ENCODE measurements around the gene TMEM236.

The TMEM236 gene

DNA sequence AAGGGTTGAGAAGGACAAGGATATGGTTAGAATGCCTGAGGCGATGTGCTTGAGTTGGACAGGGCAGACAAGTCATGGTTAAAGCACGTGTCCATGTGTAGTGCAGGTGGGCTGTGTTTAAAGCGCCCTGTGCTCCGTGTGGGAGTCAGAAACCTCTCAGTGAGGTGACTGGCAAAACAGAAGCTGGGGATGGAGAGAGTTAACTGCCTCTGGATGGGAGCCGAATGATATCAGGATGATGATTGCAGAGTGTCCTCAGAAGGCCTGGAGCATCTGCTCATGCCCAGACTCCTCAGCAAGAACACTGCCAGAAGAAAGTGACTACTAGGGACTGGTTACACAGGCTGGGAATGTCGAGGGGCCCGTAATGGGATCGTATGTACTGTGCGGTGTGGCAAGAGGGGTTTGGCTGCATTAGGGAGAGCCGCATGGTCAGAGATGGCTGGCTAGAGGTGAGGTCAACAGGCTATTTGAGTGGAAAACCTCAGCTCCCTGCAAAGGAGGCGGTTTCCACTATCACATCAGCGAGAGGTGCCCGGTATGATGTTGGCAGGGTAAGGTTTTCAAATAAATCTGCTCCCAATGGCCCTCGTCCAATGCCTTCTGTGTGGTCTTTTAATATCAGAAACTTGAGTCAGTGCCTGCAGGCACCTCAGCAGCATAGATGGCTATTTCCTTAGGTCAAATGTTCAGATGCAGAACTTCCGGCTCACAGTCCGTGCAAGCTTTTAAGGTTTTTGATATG, 31.1 kb downstream of the TMEM236 start:
- Histone ChIP-seq H3K79me2 (ENCODE audit: control insufficient read depth, low read length) (no peaks in the 10 kb centered on the region), H3K9me2 (replicated peaks; ENCODE audit: control insufficient read depth, low read length) (no peaks in the 10 kb centered on the region), H3K36me3 (ENCODE audit: control insufficient read depth, low read length) (no peaks in the 10 kb centered on the region), H4K20me1 (ENCODE audit: control insufficient read depth, insufficient read depth, low read depth, low read length) (no peaks in the 10 kb centered on the region), H3K4me1 (ENCODE audit: control insufficient read depth, low read length) (peaks cover 9% of the 10 kb centered on the region), H3K9me3 (ENCODE audit: control insufficient read depth, insufficient read depth, low read length) (no peaks in the 10 kb centered on the region), H3F3A (ENCODE audit: control insufficient read depth, insufficient read depth) (no peaks in the 10 kb centered on the region), H3K27ac (ENCODE audit: low read depth, low read length) (no peak overlapping the region), H3K4me3 (ENCODE audit: low read length) (no peak overlapping the region), H3K4me2 (ENCODE audit: low read length) (no peak overlapping the region), H3K27me3 (ENCODE audit: control insufficient read depth, low read length) (no peaks in the 10 kb centered on the region)
- TF ChIP-seq, protein P1, sequence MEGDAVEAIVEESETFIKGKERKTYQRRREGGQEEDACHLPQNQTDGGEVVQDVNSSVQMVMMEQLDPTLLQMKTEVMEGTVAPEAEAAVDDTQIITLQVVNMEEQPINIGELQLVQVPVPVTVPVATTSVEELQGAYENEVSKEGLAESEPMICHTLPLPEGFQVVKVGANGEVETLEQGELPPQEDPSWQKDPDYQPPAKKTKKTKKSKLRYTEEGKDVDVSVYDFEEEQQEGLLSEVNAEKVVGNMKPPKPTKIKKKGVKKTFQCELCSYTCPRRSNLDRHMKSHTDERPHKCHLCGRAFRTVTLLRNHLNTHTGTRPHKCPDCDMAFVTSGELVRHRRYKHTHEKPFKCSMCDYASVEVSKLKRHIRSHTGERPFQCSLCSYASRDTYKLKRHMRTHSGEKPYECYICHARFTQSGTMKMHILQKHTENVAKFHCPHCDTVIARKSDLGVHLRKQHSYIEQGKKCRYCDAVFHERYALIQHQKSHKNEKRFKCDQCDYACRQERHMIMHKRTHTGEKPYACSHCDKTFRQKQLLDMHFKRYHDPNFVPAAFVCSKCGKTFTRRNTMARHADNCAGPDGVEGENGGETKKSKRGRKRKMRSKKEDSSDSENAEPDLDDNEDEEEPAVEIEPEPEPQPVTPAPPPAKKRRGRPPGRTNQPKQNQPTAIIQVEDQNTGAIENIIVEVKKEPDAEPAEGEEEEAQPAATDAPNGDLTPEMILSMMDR (IDR thresholded peaks at IDR 0.05; ENCODE audit: low read depth, low read length, poor library complexity, severe bottlenecking): no peak
- TF ChIP-seq EZH2phosphoT487 (IDR thresholded peaks at IDR 0.05; ENCODE audit: borderline replicate concordance, low read length): no peak

DNA sequence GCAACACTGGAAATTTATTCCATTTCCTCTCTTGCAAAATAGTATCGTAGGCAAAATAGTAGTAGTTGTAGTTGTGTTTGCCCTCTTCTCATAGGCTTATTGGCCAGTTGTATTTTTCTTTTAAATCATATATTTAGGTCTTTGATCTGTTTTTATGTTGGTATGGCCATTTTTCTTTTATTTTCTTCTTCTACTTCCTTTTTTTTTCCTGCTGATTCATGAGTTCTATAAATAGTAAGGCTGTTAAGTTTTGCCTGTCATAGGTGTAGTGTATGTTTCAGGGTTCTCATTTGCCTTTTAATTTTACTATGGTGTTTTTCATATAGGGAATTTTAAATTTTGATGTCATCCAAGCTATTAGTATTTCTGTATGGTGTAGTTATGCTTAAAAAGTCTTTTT, 31.8 kb downstream of the TMEM236 start:
- peaks cover 9% of the 10 kb centered on the region for H3K4me1 ChIP-seq (ENCODE audit: control insufficient read depth, low read length)
- no peaks in the 10 kb centered on the region for H3F3A ChIP-seq (ENCODE audit: control insufficient read depth, insufficient read depth)
- H3K27ac ChIP-seq (ENCODE audit: low read depth, low read length): no peak overlapping the region
- no peaks in the 10 kb centered on the region for H3K9me3 ChIP-seq (ENCODE audit: control insufficient read depth, insufficient read depth, low read length)
- H3K27me3 ChIP-seq (ENCODE audit: control insufficient read depth, low read length): no peaks in the 10 kb centered on the region
- H3K79me2 ChIP-seq (ENCODE audit: control insufficient read depth, low read length): no peaks in the 10 kb centered on the region
- H3K36me3 ChIP-seq (ENCODE audit: control insufficient read depth, low read length): no peaks in the 10 kb centered on the region
- TF ChIP-seq, protein P1 (IDR thresholded peaks at IDR 0.05; ENCODE audit: low read depth, low read length, poor library complexity, severe bottlenecking): no peak
- no peak for TF ChIP-seq EZH2phosphoT487 (IDR thresholded peaks at IDR 0.05; ENCODE audit: borderline replicate concordance, low read length)
- no peak overlapping the region for H3K4me3 ChIP-seq (ENCODE audit: low read length)
- H3K9me2 ChIP-seq (replicated peaks; ENCODE audit: control insufficient read depth, low read length): no peaks in the 10 kb centered on the region
- no peaks in the 10 kb centered on the region for H4K20me1 ChIP-seq (ENCODE audit: control insufficient read depth, insufficient read depth, low read depth, low read length)
- H3K4me2 ChIP-seq (ENCODE audit: low read length): no peak overlapping the region

DNA sequence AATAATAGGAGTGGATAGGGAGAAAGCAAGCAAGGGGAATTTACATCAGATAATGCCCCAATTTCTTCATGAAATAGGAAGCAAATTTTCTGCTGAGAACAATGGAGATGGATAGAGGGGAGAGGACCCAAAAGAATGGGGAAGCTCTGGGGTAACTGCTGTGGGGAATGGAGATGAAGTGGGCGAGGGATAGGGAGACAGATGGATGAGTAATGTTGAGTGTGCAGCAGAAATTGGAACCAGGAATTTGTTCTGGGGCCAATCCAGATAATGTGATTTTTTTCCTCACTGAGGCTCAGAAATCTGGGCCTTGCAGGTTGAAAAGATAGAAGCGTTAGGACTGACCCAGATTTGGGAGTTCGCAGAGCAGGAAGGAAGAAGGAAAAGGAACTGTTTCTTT, 32.7 kb downstream of the TMEM236 start:
- Histone ChIP-seq H3K79me2 (ENCODE audit: control insufficient read depth, low read length) (no peaks in the 10 kb centered on the region), H3K27me3 (ENCODE audit: control insufficient read depth, low read length) (no peaks in the 10 kb centered on the region), H3K4me3 (ENCODE audit: low read length) (no peak overlapping the region), H3K4me1 (ENCODE audit: control insufficient read depth, low read length) (peaks cover 9% of the 10 kb centered on the region), H3K4me2 (ENCODE audit: low read length) (no peak overlapping the region), H3K36me3 (ENCODE audit: control insufficient read depth, low read length) (no peaks in the 10 kb centered on the region), H3K27ac (ENCODE audit: low read depth, low read length) (no peak overlapping the region), H3K9me3 (ENCODE audit: control insufficient read depth, insufficient read depth, low read length) (no peaks in the 10 kb centered on the region), H3K9me2 (replicated peaks; ENCODE audit: control insufficient read depth, low read length) (no peaks in the 10 kb centered on the region), H4K20me1 (ENCODE audit: control insufficient read depth, insufficient read depth, low read depth, low read length) (no peaks in the 10 kb centered on the region), H3F3A (ENCODE audit: control insufficient read depth, insufficient read depth) (no peaks in the 10 kb centered on the region)
- TF ChIP-seq EZH2phosphoT487 (IDR thresholded peaks at IDR 0.05; ENCODE audit: borderline replicate concordance, low read length): no peak
- TF ChIP-seq, protein P1 (IDR thresholded peaks at IDR 0.05; ENCODE audit: low read depth, low read length, poor library complexity, severe bottlenecking): no peak
